Spleen (tissue), 7 donors: ENCODE results near the gene USP13.

Experiments
- POLR2AphosphoS5 ChIP-seq, 3 donors: sonication (generic); formaldehyde crosslinking; IDR thresholded peaks; one replicate each; pipeline ENCODE4 v1.5.1; 2017; ENCODE audit warnings: antibody characterized with exemption in 3 of 3
- TF ChIP-seq, protein P1 (sequence below), 11 experiments: fragments of 200-600 bp in 7 of 11; fragments of 450-650 bp in 4 of 11; sonication (generic) in 4 of 11; IDR thresholded peaks in 8 of 11; conservative IDR thresholded peaks in 3 of 11; 1 replicate in 7 of 11; 2 replicates in 4 of 11; pipeline versions ENCODE4 v1.4.0 to v1.8.0; 2016 to 2021; ENCODE audit warnings: antibody characterized with exemption in 11 of 11, inconsistent platforms in 4 of 11, mild to moderate bottlenecking in 1 of 11
- donor health status: DM: no; HTN: no; CAD: no; lungs with moderate emphysema.
- donor health status: DM: no; HTN: no; CAD: no.
- donor health status: DM: no; HTN: no; CAD: no.

DNA sequence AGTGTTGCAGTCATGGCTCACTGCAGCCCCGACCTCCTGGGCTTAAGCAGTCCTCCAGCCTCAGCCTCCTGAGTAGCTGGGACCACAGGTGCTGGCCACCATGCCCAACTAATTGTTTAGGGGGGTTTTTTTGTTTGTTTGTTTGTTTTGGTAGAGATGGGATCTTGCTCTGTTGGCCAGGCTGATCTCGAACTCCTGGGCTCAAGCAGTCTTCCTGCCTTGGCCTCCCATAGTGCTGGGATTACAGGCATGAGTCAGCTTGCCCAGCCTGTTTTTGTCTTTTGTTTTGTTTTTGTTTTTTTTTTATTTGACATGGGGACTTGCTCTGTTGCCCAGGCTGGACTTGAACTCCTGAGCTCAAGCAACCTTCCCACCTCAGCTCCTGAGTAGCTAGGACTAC lies 30.8 kb upstream of the USP13 start:
- TF ChIP-seq, protein P1, sequence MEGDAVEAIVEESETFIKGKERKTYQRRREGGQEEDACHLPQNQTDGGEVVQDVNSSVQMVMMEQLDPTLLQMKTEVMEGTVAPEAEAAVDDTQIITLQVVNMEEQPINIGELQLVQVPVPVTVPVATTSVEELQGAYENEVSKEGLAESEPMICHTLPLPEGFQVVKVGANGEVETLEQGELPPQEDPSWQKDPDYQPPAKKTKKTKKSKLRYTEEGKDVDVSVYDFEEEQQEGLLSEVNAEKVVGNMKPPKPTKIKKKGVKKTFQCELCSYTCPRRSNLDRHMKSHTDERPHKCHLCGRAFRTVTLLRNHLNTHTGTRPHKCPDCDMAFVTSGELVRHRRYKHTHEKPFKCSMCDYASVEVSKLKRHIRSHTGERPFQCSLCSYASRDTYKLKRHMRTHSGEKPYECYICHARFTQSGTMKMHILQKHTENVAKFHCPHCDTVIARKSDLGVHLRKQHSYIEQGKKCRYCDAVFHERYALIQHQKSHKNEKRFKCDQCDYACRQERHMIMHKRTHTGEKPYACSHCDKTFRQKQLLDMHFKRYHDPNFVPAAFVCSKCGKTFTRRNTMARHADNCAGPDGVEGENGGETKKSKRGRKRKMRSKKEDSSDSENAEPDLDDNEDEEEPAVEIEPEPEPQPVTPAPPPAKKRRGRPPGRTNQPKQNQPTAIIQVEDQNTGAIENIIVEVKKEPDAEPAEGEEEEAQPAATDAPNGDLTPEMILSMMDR (IDR thresholded peaks at IDR 0.05 in 8 of 11, conservative IDR thresholded peaks at IDR 0.05 in 3 of 11): no peak
- no peak for TF ChIP-seq POLR2AphosphoS5 (IDR thresholded peaks at IDR 0.05)
